ENCODE measurements around the gene RTP3.
"Not testable (repeated sequence)": the region's sequence is repeated elsewhere in the genome, so short reads cannot be mapped to it uniquely, and the experiment has no call there.

Gene RTP3

GRCh38 chr3:46524008-46524407 lies 26.2 kb downstream of the RTP3 start:
- peaks cover 0 to 10% of the 10 kb centered on the region in 2 donors for H3K27me3 Mint-ChIP-seq
- no peaks in the 10 kb centered on the region for H3K36me3 Mint-ChIP-seq (ENCODE audit: insufficient read depth)
- H3K9me3 Mint-ChIP-seq = no peaks in the 10 kb centered on the region
- DNase-seq (no peak), ATAC-seq (replicated peaks) (no peak)
- no peaks in the 10 kb centered on the region for H3K4me1 Mint-ChIP-seq (ENCODE audit: low read depth in 2 of 2)
- H3K4me3 Mint-ChIP-seq = no peak overlapping the region
- no peak overlapping the region for H3K27ac Mint-ChIP-seq

GRCh38 chr3:46524832-46525231 lies 27.1 kb downstream of the RTP3 start:
- H3K27ac Mint-ChIP-seq = no peak overlapping the region
- DNase-seq = no peak

DNA sequence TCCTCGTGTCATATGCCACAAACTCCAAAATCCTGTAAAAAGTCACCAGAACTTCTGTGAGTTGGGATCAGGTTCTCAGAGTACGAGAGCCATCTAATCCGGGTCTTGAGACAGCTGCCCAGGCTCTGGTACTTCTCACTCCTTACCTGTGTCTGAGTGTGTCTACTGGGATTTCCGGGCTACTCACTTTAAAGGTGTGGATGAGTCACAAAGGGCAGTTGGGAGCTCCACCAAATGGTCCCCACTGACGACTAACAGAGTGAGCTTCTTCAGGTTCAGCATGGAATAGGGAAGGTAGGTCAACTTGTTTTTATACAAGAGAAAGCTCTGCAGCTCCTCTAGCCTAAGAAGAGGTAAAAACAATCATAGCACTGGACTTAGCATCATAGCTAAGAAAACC lies 29.5 kb downstream of the RTP3 start:
- ATAC-seq (replicated peaks) = no peak
- Mint-ChIP-seq H3K27me3 (peaks cover 0 to 28% of the 10 kb centered on the region in 2 donors), H3K4me1 (ENCODE audit: low read depth in 2 of 2) (no peaks in the 10 kb centered on the region), H3K36me3 (ENCODE audit: insufficient read depth) (no peaks in the 10 kb centered on the region), H3K9me3 (no peaks in the 10 kb centered on the region), H3K27ac (no peak overlapping the region), H3K4me3 (no peak overlapping the region)
- no peak for DNase-seq

More at GRCh38 chr3:46524832-46525231, 27.1 kb downstream of the RTP3 start:
- Mint-ChIP-seq H3K4me3 (no peak overlapping the region), H3K27me3 (peaks cover 0 to 10% of the 10 kb centered on the region in 2 donors), H3K36me3 (ENCODE audit: insufficient read depth) (no peaks in the 10 kb centered on the region), H3K9me3 (no peaks in the 10 kb centered on the region), H3K4me1 (ENCODE audit: low read depth in 2 of 2) (no peaks in the 10 kb centered on the region)
- no peak for ATAC-seq (replicated peaks)

DNA sequence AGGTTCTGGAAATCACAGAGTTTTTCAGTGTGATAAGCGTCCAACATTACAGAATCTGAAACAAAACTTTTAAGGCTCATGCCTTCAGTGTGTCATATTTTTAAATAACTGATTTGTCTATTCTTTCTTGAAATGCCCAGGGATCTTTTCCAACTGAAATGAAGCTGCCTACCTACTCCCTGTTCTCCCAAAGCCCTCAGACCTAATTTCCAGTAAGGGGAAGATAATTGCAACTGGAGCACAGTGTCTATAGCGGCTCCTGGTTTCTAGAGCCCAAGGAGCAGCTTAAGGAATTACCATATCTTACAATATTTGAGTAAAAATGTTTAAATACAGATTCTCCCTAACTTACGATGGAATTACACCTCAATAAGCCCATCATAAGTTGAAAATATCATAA lies 35.3 kb downstream of the RTP3 start:
- Mint-ChIP-seq H3K4me3 (no peak overlapping the region), H3K36me3 (ENCODE audit: insufficient read depth) (no peaks in the 10 kb centered on the region)

GRCh38 chr3:46535746-46536145 lies 38.0 kb downstream of the RTP3 start:
- ATAC-seq (replicated peaks) (no peak), DNase-seq (no peak)
- H3K36me3 Mint-ChIP-seq (ENCODE audit: insufficient read depth) = peaks cover 12% of the 10 kb centered on the region
- H3K4me3 Mint-ChIP-seq = no peak overlapping the region
- no peaks in the 10 kb centered on the region for H3K9me3 Mint-ChIP-seq
- H3K27me3 Mint-ChIP-seq = peaks cover 16 to 25% of the 10 kb centered on the region in 2 donors
- H3K4me1 Mint-ChIP-seq (ENCODE audit: low read depth in 2 of 2) = peaks cover 22 to 28% of the 10 kb centered on the region in 2 donors
- peak overlapping the region in 1 of 2 donors; percentile 65 for H3K27ac Mint-ChIP-seq

More for the DNA sequence above, 35.3 kb downstream of the RTP3 start:
- Mint-ChIP-seq H3K9me3 (no peaks in the 10 kb centered on the region), H3K4me1 (ENCODE audit: low read depth in 2 of 2) (peaks cover 4 to 10% of the 10 kb centered on the region in 2 donors), H3K27me3 (peaks cover 16 to 33% of the 10 kb centered on the region in 2 donors), H3K27ac (no peak overlapping the region)
- DNase-seq (no peak), ATAC-seq (replicated peaks) (no peak)

- Mint-ChIP-seq H3K4me1 (ENCODE audit: low read depth in 2 of 2) (peaks cover 22 to 28% of the 10 kb centered on the region in 2 donors), H3K36me3 (ENCODE audit: insufficient read depth) (peaks cover 12% of the 10 kb centered on the region), H3K27ac (peak overlapping the region in 1 of 2 donors; percentile 65), H3K9me3 (no peaks in the 10 kb centered on the region), H3K27me3 (peaks cover 15 to 16% of the 10 kb centered on the region in 2 donors), H3K4me3 (no peak overlapping the region)
- ATAC-seq (replicated peaks) = no peak
- DNase-seq = no peak
These were observed 39.0 kb downstream of the RTP3 start for GRCh38 chr3:46536758-46537157.

DNA sequence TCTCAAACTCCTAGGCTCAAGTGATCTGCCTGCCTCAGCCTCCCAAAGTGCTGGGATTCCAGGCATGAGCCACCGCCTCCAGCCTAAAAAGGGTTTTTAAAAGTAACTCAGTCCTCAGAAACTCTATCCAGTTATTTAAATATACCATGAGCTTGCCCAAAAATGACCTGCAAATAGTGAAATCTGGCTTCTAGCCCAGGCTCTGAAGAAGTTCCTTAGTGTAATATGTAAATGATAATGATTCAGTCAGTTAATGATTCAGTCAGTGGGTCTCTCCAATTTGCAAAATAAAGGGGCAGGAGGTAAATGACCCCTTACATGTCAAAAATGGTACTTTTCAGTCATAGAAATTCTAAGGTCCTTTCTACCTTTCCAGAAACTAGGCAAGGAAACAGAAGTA lies 39.5 kb downstream of the RTP3 start:
- H3K9me3 Mint-ChIP-seq = no peaks in the 10 kb centered on the region
- H3K36me3 Mint-ChIP-seq (ENCODE audit: insufficient read depth) = peaks cover 12% of the 10 kb centered on the region
- peaks cover 15 to 16% of the 10 kb centered on the region in 2 donors for H3K27me3 Mint-ChIP-seq
- peak overlapping the region; percentile 8 to 94 for H3K27ac Mint-ChIP-seq
- peaks cover 22 to 28% of the 10 kb centered on the region in 2 donors for H3K4me1 Mint-ChIP-seq (ENCODE audit: low read depth in 2 of 2)
- H3K4me3 Mint-ChIP-seq = no peak overlapping the region
- DNase-seq (no peak), ATAC-seq (replicated peaks) (no peak)

GRCh38 chr3:46537779-46538178 lies 40.0 kb downstream of the RTP3 start:
- Mint-ChIP-seq H3K27ac (peak overlapping the region; percentile 94 to 96), H3K9me3 (no peaks in the 10 kb centered on the region), H3K27me3 (peaks cover 15 to 16% of the 10 kb centered on the region in 2 donors), H3K4me3 (peak overlapping the region; percentile 70 to 81), H3K36me3 (ENCODE audit: insufficient read depth) (peaks cover 12% of the 10 kb centered on the region), H3K4me1 (ENCODE audit: low read depth in 2 of 2) (peaks cover 22 to 28% of the 10 kb centered on the region in 2 donors)
- DNase-seq (no peak), ATAC-seq (replicated peaks) (no peak)

DNA sequence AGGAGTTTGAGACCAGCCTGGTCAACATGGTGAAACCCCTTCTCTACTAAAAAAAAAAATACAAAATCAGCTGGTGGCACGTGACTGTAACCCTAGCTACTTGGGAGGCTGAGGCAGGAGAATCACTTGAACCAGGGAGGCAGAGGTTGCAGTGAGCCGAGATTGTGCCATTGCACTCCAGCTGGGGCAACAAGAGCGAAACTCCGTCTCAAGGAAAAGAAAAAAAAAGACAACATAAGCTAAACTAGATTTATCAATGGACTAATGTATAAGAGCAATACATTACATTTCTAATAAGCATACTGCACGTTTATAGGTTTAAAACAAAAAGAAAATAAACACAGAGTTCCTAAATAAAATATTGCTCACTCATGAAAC lies 40.6 kb downstream of the RTP3 start:
- Mint-ChIP-seq H3K4me1 (ENCODE audit: low read depth in 2 of 2) (peaks cover 22 to 28% of the 10 kb centered on the region in 2 donors), H3K36me3 (ENCODE audit: insufficient read depth) (peaks cover 12% of the 10 kb centered on the region), H3K4me3 (peak overlapping the region; percentile 70 to 81), H3K27me3 (peaks cover 15 to 16% of the 10 kb centered on the region in 2 donors), H3K27ac (peak overlapping the region; percentile 94 to 96)
- DNase-seq; H3K9me3 Mint-ChIP-seq; ATAC-seq (replicated peaks): not testable (repeated sequence)

DNA sequence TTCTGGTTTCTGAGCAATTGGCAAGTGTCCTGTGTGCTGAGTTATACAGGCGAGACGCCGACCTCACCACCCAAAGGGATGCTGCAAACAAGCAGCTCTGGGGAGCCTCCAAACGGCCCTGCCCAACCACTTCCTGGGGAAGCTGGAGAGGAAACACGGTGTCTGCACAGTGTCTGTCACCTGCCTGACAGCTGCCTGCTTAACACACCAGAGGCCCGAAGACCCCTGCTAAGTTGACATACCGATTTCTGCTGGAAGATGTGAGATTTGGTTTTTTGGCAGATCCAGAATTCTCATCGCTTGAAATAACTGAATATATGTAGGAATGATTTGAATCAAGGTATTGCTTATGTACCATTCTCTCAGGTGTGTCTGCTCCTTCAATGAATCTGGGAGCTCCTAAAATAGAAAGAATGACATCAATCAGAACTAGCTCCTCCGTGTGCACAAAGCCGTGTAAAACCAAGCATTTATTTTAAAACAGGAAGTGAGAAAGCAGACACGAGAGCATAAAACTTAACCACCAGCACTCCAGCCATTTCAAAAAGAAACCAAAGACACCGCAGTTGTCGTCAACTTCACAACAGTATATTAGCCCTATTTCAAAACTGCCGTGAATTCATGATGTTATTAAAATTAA lies 41.1 kb downstream of the RTP3 start:
- Mint-ChIP-seq H3K4me1 (ENCODE audit: low read depth in 2 of 2) (peaks cover 22 to 28% of the 10 kb centered on the region in 2 donors), H3K9me3 (no peaks in the 10 kb centered on the region), H3K36me3 (ENCODE audit: insufficient read depth) (peaks cover 12% of the 10 kb centered on the region), H3K27ac (peak overlapping the region; percentile 94 to 96), H3K27me3 (peaks cover 15 to 16% of the 10 kb centered on the region in 2 donors), H3K4me3 (peak overlapping the region; percentile 70 to 81)
- ATAC-seq (replicated peaks) (peak; percentile 93), DNase-seq (peak; percentile 79 to 84 (median 83))

- no peak for ATAC-seq (replicated peaks)
- H3K4me1 Mint-ChIP-seq (ENCODE audit: low read depth in 2 of 2) = peaks cover 22 to 28% of the 10 kb centered on the region in 2 donors
These were observed 41.7 kb downstream of the RTP3 start for GRCh38 chr3:46539443-46540005.

GRCh38 chr3:46540550-46540949 lies 42.8 kb downstream of the RTP3 start:
- Mint-ChIP-seq H3K4me1 (ENCODE audit: low read depth in 2 of 2) (peaks cover 22 to 28% of the 10 kb centered on the region in 2 donors), H3K4me3 (peak overlapping the region in 1 of 2 donors; percentile 19), H3K27me3 (peaks cover 12 to 15% of the 10 kb centered on the region in 2 donors), H3K36me3 (ENCODE audit: insufficient read depth) (peaks cover 12% of the 10 kb centered on the region), H3K9me3 (no peaks in the 10 kb centered on the region), H3K27ac (peak overlapping the region in 1 of 2 donors; percentile 94)
- DNase-seq (no peak), ATAC-seq (replicated peaks) (no peak)

More at GRCh38 chr3:46539443-46540005, 41.7 kb downstream of the RTP3 start:
- peak in 1 of 3 experiments; percentile 21 for DNase-seq
- H3K9me3 Mint-ChIP-seq = no peaks in the 10 kb centered on the region
- peaks cover 12% of the 10 kb centered on the region for H3K36me3 Mint-ChIP-seq (ENCODE audit: insufficient read depth)
- peaks cover 15 to 16% of the 10 kb centered on the region in 2 donors for H3K27me3 Mint-ChIP-seq
- peak overlapping the region; percentile 70 to 81 for H3K4me3 Mint-ChIP-seq
- H3K27ac Mint-ChIP-seq = peak overlapping the region; percentile 94 to 96

DNA sequence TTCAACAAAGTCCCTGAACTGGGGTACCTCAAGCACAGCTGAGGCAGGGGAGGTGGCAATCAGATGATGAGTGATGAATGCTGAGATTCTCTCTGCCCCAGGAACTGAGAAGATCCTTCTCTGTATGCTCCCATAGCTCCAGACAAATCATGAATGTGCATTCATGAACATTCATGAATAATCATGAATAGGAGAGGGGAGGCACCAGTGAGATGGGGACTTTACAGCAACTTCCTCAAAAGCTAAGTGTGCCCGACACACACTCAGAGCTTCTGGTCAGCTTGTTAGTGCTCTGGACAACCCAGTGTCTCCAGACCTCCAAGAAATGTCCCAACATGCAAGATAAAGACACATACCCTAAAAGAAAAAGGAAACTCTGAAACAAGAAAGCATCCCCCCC lies 44.1 kb downstream of the RTP3 start:
- Mint-ChIP-seq H3K4me1 (ENCODE audit: low read depth in 2 of 2) (peaks cover 23 to 24% of the 10 kb centered on the region in 2 donors), H3K9me3 (no peaks in the 10 kb centered on the region), H3K27ac (peak overlapping the region in 1 of 2 donors; percentile 84), H3K4me3 (no peak overlapping the region), H3K27me3 (peaks cover 0 to 7% of the 10 kb centered on the region in 2 donors), H3K36me3 (ENCODE audit: insufficient read depth) (peaks cover 12% of the 10 kb centered on the region)
- no peak for ATAC-seq (replicated peaks)
- no peak for DNase-seq

- Mint-ChIP-seq H3K4me1 (ENCODE audit: low read depth in 2 of 2) (peaks cover 23 to 24% of the 10 kb centered on the region in 2 donors), H3K4me3 (no peak overlapping the region)
- DNase-seq = no peak
These were observed 44.6 kb downstream of the RTP3 start for GRCh38 chr3:46542344-46542743.

More at GRCh38 chr3:46542344-46542743, 44.6 kb downstream of the RTP3 start:
- Mint-ChIP-seq H3K27ac (peak overlapping the region in 1 of 2 donors; percentile 84), H3K36me3 (ENCODE audit: insufficient read depth) (peaks cover 16% of the 10 kb centered on the region), H3K9me3 (no peaks in the 10 kb centered on the region), H3K27me3 (peaks cover 0 to 11% of the 10 kb centered on the region in 2 donors)
- no peak for ATAC-seq (replicated peaks)
